CD14-positive monocyte (primary cell): ENCODE data around the gene RNF225. TPM values are rescaled to one million over a fixed set of nuclear protein-coding genes. Genes with fewer than 3 reads are reported as not detected.

ENCODE experiments used
- DNase-seq, 3 donors: peaks; one replicate each; pipeline ENCODE4 v3.0.0-alpha.2; 2011 to 2022
- H2AFZ ChIP-seq: 2 replicates; pipeline ENCODE4 v1.6.0; 2012; ENCODE audit warnings: mild to moderate bottlenecking, low read depth, low read length, inconsistent platforms; ENCODE audit not compliant: insufficient read depth, poor library complexity, severe bottlenecking
- H3K27ac ChIP-seq, 2 donors: 1 replicate in 1 of 2; 2 replicates in 1 of 2; pipeline ENCODE4 v1.5.1; 2012 to 2013; ENCODE audit warnings: low read length in 2 of 2, control low read depth in 1 of 2, inconsistent platforms in 1 of 2, low read depth in 1 of 2, mild to moderate bottlenecking in 1 of 2
- H3K27me3 ChIP-seq, 2 donors: one replicate each; pipeline versions ENCODE4 v1.6.0 to v1.6.1; 2011 to 2013; ENCODE audit warnings: low read length in 2 of 2; ENCODE audit not compliant: control insufficient read depth in 2 of 2, insufficient read depth in 2 of 2
- H3K36me3 ChIP-seq, 2 donors: replicated peaks in 1 of 2; 1 replicate in 1 of 2; 2 replicates in 1 of 2; pipeline versions ENCODE4 v1.5.1 to v1.6.1; 2012 to 2013; ENCODE audit warnings: low read length in 2 of 2, control low read depth in 1 of 2, inconsistent platforms in 1 of 2, mild to moderate bottlenecking in 1 of 2; ENCODE audit not compliant: insufficient read depth in 2 of 2, control insufficient read depth in 1 of 2
- H3K4me1 ChIP-seq, 2 donors: 1 replicate in 1 of 2; 2 replicates in 1 of 2; pipeline versions ENCODE4 v1.5.1 to v1.6.1; 2012 to 2013; ENCODE audit warnings: low read length in 2 of 2, control low read depth in 1 of 2, inconsistent platforms in 1 of 2, mild to moderate bottlenecking in 1 of 2, moderate library complexity in 1 of 2; ENCODE audit not compliant: insufficient read depth in 2 of 2, control insufficient read depth in 1 of 2
- H3K4me2 ChIP-seq: replicated peaks from 2 replicates; pipeline ENCODE3; 2012; ENCODE audit warnings: low read length, moderate library complexity, mild to moderate bottlenecking; ENCODE audit not compliant: poor library complexity, severe bottlenecking; ENCODE audit errors: extremely low read depth
- H3K4me3 ChIP-seq, 3 experiments: fragments of 200-600 bp in 1 of 3; sonication (generic) in 1 of 3; replicated peaks in 1 of 3; 1 replicate in 2 of 3; 2 replicates in 1 of 3; pipeline ENCODE4 v1.5.1; 2011 to 2013; ENCODE audit warnings: low read length in 3 of 3, mild to moderate bottlenecking in 3 of 3, control low read depth in 2 of 3, low read depth in 2 of 3, inconsistent platforms in 1 of 3, moderate library complexity in 1 of 3
- H3K79me2 ChIP-seq: 2 replicates; pipeline ENCODE4 v1.6.0; 2012; ENCODE audit warnings: mild to moderate bottlenecking, control low read depth, inconsistent platforms, low read length, moderate library complexity; ENCODE audit not compliant: insufficient read depth
- H3K9ac ChIP-seq: 2 replicates; pipeline ENCODE4 v1.6.0; 2017; ENCODE audit warnings: low read length, mild to moderate bottlenecking; ENCODE audit not compliant: insufficient read depth, poor library complexity, severe bottlenecking
- H3K9me3 ChIP-seq, 2 donors: replicated peaks in 1 of 2; 1 replicate in 1 of 2; 2 replicates in 1 of 2; pipeline versions ENCODE4 v1.5.1 to v1.6.1; 2012 to 2013; ENCODE audit warnings: low read length in 2 of 2, control low read depth in 1 of 2; ENCODE audit not compliant: control insufficient read depth in 1 of 2, insufficient read depth in 1 of 2
- H4K20me1 ChIP-seq: 2 replicates; pipeline ENCODE4 v1.6.0; 2012; ENCODE audit warnings: mild to moderate bottlenecking, low read length, control low read depth, moderate library complexity; ENCODE audit not compliant: insufficient read depth
- H3K27ac Mint-ChIP-seq, 7 donors: one replicate each; pipeline ENCODE4 v1.8.0; 2020; ENCODE audit warnings: mild to moderate bottlenecking in 7 of 7, mixed read lengths in 7 of 7, moderate library complexity in 6 of 7, inconsistent platforms in 2 of 7
- H3K27me3 Mint-ChIP-seq, 3 donors: one replicate each; pipeline ENCODE4 v1.8.0; 2021 to 2022; ENCODE audit warnings: low read depth in 3 of 3, mild to moderate bottlenecking in 3 of 3, mixed read lengths in 3 of 3, moderate library complexity in 3 of 3, inconsistent platforms in 1 of 3
- H3K36me3 Mint-ChIP-seq, 2 donors: one replicate each; pipeline ENCODE4 v1.8.0; 2020; ENCODE audit warnings: mixed read lengths in 2 of 2, inconsistent platforms in 1 of 2, mild to moderate bottlenecking in 1 of 2
- H3K4me1 Mint-ChIP-seq: one replicate; pipeline ENCODE4 v1.8.0; 2020; ENCODE audit warnings: mild to moderate bottlenecking, mixed read lengths
- H3K4me3 Mint-ChIP-seq, 2 donors: one replicate each; pipeline ENCODE4 v1.8.0; 2020; ENCODE audit warnings: mild to moderate bottlenecking in 2 of 2, mixed read lengths in 2 of 2, moderate library complexity in 1 of 2
- H3K9me3 Mint-ChIP-seq, 7 donors: one replicate each; pipeline ENCODE4 v1.8.0; 2020 to 2022; ENCODE audit warnings: mixed read lengths in 7 of 7, mild to moderate bottlenecking in 6 of 7, moderate library complexity in 6 of 7, inconsistent platforms in 2 of 7
- CTCF ChIP-seq: fragments of 200-600 bp; IDR thresholded peaks from one replicate; pipeline ENCODE4 v1.8.0; 2022; ENCODE audit warnings: antibody characterized with exemption, mild to moderate bottlenecking
- WGBS: methylation state at CpG from one replicate; pipeline ENCODE4 v1.1.5; 2013; ENCODE audit warnings: missing lambda C conversion rate; ENCODE audit not compliant: insufficient coverage; 5-methylcytosine and 5-hydroxymethylcytosine counted together
- intact Hi-C, 2 donors: fragments of 100-400 bp; cut with micrococcal nuclease; formaldehyde crosslinking; loops; one replicate each; pipeline versions ENCODE4 v1.15.0 to v1.15.1; 2023
- polyA plus RNA-seq, 3 donors: library from polyadenylated mRNA; depleted of rRNA in 1 of 3; unstranded in 2 of 3; stranded (reverse) in 1 of 3; fragments of 300-500 nt in 2 of 3; fragments of >200 nt in 1 of 3; fragmentation: Illumina TruSeq in 2 of 3; gene quantifications; 1 replicate in 2 of 3; 2 replicates in 1 of 3; pipeline ENCODE4 v1.2.3, GENCODE V29; 2012 to 2021

RNF225 gene
- polyA plus RNA-seq, 3 donors = not detected

DNA sequence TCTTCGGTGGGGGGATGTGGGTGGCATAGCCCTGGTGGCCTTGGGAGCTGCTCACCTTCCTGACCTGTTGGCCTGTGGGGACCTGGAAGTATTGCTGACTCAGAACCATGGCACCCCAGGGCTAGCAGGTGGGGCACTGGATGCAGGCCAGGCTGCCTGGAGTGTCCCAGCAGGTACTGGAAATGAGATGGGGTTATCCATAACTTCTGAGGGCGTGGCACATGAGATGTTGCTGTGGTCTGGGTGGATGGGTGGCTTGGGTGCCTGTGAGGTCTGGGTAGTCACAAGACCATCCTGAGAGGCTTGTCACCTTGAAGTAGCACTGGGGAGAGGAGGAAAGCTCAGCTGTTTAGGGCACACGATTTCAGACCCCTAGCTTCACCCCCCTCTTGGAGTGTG, 636 bp upstream of the RNF225 start:
- intact Hi-C loops = no loop called here
- TF ChIP-seq CTCF = no peak
- no peak overlapping the region for H2AFZ ChIP-seq
- Mint-ChIP-seq H3K27me3 (peaks cover 30 to 44% (median 43%) of the 10 kb centered on the region in 3 donors), H3K36me3 (peaks cover 46 to 51% of the 10 kb centered on the region in 2 donors), H3K27ac (peak overlapping the region in 1 of 7 donors; percentile 7), H3K9me3 (peaks cover 0 to 8% (median 0%) of the 10 kb centered on the region in 7 donors), H3K4me1 (peaks cover 10% of the 10 kb centered on the region), H3K4me3 (peak overlapping the region in 1 of 2 donors; percentile 48)
- H3K4me2 ChIP-seq = no peak overlapping the region
- no peak overlapping the region for H3K9ac ChIP-seq
- peaks cover 37 to 47% of the 10 kb centered on the region in 2 donors for H3K36me3 ChIP-seq
- no peak overlapping the region for H3K27ac ChIP-seq
- no peaks in the 10 kb centered on the region for H3K9me3 ChIP-seq
- peaks cover 5 to 30% of the 10 kb centered on the region in 2 donors for H3K27me3 ChIP-seq
- peak in 1 of 3 donors; percentile 1 for DNase-seq
- 92% methylated on average over 2 of the region's 3 CpGs for WGBS
- H3K4me1 ChIP-seq = peaks cover 0 to 4% of the 10 kb centered on the region in 2 donors
- no peak overlapping the region for H3K4me3 ChIP-seq
- peaks cover 8% of the 10 kb centered on the region for H3K79me2 ChIP-seq
- H4K20me1 ChIP-seq = peaks cover 4% of the 10 kb centered on the region

DNA sequence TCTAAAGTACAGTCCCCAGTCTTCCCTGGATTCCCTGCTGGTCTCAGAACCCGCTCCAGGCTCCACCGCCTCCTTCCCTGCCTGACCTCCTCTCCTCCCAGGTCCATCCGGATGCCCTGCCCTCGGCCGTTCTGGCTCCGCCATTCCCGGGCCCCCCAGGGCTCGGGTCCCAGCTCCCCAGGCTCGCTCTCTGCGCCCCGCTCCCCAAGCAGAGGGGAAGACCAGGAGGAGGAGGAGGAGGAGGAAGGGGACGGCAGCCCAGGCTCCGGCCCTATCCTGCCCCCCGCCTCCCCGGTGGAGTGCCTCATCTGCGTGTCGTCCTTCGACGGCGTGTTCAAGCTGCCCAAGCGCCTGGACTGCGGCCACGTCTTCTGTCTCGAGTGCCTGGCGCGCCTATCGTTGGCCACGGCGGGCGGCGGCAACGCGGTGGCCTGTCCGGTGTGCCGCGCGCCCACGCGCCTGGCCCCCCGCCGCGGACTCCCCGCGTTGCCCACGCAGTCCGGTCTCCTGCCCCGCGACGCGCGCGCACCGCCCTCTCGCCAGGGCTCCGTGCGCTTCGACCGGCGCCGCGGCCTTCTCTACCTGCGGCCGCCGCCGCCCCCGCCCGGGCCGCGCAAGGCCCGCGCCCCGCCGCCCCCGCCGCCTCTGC, 647 bp downstream of the RNF225 start:
- peaks cover 8 to 10% of the 10 kb centered on the region in 2 donors for H3K4me1 ChIP-seq
- TF ChIP-seq CTCF = no peak
- peaks cover 17% of the 10 kb centered on the region for H3K4me1 Mint-ChIP-seq
- no peak overlapping the region for H3K4me2 ChIP-seq
- no peak overlapping the region for H3K27ac ChIP-seq
- H3K27me3 Mint-ChIP-seq = peaks cover 30 to 44% (median 43%) of the 10 kb centered on the region in 3 donors
- peak in 1 of 3 donors; percentile 1 for DNase-seq
- no peaks in the 10 kb centered on the region for H3K79me2 ChIP-seq
- H3K27ac Mint-ChIP-seq = no peak overlapping the region
- H3K36me3 ChIP-seq = peaks cover 31 to 40% of the 10 kb centered on the region in 2 donors
- H4K20me1 ChIP-seq = peaks cover 4% of the 10 kb centered on the region
- peaks cover 38% of the 10 kb centered on the region in 2 donors for H3K36me3 Mint-ChIP-seq
- WGBS = 6% methylated on average over 63 of the region's 75 CpGs
- intact Hi-C loops = no loop called here
- H3K9me3 Mint-ChIP-seq = peaks cover 0 to 11% (median 0%) of the 10 kb centered on the region in 7 donors
- H3K9ac ChIP-seq = no peak overlapping the region
- no peaks in the 10 kb centered on the region for H3K9me3 ChIP-seq
- no peak overlapping the region for H3K4me3 ChIP-seq
- no peak overlapping the region for H2AFZ ChIP-seq
- H3K27me3 ChIP-seq = peaks cover 5 to 30% of the 10 kb centered on the region in 2 donors
- peak overlapping the region in 1 of 2 donors; percentile 36 for H3K4me3 Mint-ChIP-seq
